Measurements from ENCODE around the gene C10orf71. TPM values are rescaled to one million over a fixed set of nuclear protein-coding genes. Genes with fewer than 3 reads are reported as not detected.

The C10orf71 gene
- total RNA-seq, 2 donors from 2014 or later: 0.14 TPM; not detected in 1

DNA sequence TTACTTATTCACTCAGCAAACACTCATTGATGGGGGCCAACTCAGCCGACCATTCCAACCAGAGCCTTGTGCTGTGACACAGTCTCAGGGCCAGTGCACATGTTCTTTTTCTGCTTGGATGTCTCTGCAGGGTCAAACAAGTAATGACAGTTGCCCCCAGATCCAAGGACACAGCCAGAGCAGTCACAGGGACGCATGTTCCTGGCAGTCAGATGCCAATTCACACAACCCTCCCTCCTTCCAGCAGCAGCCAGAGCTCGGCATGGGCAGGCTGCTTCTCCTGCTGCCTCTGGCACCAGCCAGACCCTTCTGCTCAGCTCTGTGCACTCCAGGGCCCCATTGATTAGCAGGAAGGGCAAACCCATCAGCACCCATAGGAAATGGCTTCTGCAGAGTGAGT, 76.6 kb downstream of the C10orf71 start:
- Histone ChIP-seq H3K27me3 (replicated peaks; ENCODE audit: insufficient read depth) (no peaks in the 10 kb centered on the region), H3K4me1 (ENCODE audit: control insufficient read depth in 1 of 2, low read depth in 2 of 2) (no peaks in the 10 kb centered on the region), H3K4me3 (no peak overlapping the region), H3K36me3 (no peaks in the 10 kb centered on the region), H3K9me3 (no peaks in the 10 kb centered on the region), H3K27ac (no peak overlapping the region)
- no peak for DNase-seq (ENCODE audit: low spot score)
- no peak for ATAC-seq (ENCODE audit: insufficient number of reproducible peaks, low FRiP score, low read depth)
- TF ChIP-seq, protein P1, sequence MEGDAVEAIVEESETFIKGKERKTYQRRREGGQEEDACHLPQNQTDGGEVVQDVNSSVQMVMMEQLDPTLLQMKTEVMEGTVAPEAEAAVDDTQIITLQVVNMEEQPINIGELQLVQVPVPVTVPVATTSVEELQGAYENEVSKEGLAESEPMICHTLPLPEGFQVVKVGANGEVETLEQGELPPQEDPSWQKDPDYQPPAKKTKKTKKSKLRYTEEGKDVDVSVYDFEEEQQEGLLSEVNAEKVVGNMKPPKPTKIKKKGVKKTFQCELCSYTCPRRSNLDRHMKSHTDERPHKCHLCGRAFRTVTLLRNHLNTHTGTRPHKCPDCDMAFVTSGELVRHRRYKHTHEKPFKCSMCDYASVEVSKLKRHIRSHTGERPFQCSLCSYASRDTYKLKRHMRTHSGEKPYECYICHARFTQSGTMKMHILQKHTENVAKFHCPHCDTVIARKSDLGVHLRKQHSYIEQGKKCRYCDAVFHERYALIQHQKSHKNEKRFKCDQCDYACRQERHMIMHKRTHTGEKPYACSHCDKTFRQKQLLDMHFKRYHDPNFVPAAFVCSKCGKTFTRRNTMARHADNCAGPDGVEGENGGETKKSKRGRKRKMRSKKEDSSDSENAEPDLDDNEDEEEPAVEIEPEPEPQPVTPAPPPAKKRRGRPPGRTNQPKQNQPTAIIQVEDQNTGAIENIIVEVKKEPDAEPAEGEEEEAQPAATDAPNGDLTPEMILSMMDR (IDR thresholded peaks at IDR 0.05): no peak

Other genes starting within 250 kb of the C10orf71 start
- 10 to 100 TPM; 24.4 to 46.4 TPM for gene VSTM4, start 183.6 kb upstream of the C10orf71 start, total RNA-seq
- not detected for gene FAM170B, start 165.1 kb upstream of the C10orf71 start, total RNA-seq
- 10 to 100 TPM in 1 of 2 donors, 1 to 10 TPM in 1; 9.6 to 14.8 TPM for gene TMEM273, start 110.8 kb upstream of the C10orf71 start, total RNA-seq
- gene DRGX, start 96.9 kb downstream of the C10orf71 start, total RNA-seq: not detected
- 10 to 100 TPM; 37.7 to 50.4 TPM for gene ERCC6, start 240.0 kb downstream of the C10orf71 start, total RNA-seq

All from thoracic aorta (tissue), 2 donors.